K562 (cell line): ENCODE measurements around the gene FITM1. TPM values are rescaled to one million over a fixed set of nuclear protein-coding genes. Genes with fewer than 3 reads are reported as not detected.

Source experiments
- ATAC-seq: fragments of 200-7000 bp; cut with Tn5 transposase; 3 replicates; pipeline ENCODE4 v1.9.1; 2020; ENCODE audit warnings: moderate library complexity
- BruUV-seq: library from RNA; stranded (reverse); fragments of 400-500 nt; replicated peaks from 2 replicates; lab custom pipeline; 2021; lab: Mats Ljungman, UMichigan
- CTCF ChIA-PET: fragments of 300-600 bp; formaldehyde crosslinking; extraction: SDS; loops from one replicate; lab custom pipeline; 2021; ENCODE audit warnings: low intra/inter-chr PET ratio; lab: Yijun Ruan, JAX
- POLR2A ChIA-PET: fragments of 300-600, 350-650 bp; sonication (Branson Sonifier 250); formaldehyde crosslinking; extraction: SDS; loops from one replicate; lab custom pipeline; 2021; ENCODE audit warnings: antibody characterized with exemption, inconsistent platforms; lab: Yijun Ruan, JAX
- DNase-seq, 4 experiments: peaks; one replicate each; pipeline versions ENCODE4 v3.0.0 to v3.0.0-alpha.2; 2011 to 2018; ENCODE audit warnings: low spot score in 3 of 4, mixed read lengths in 3 of 4; ENCODE audit errors: extremely low read depth in 1 of 4
- FAIRE-seq: peaks from 2 replicates; lab custom pipeline; 2011; peaks lifted over from hg19 to GRCh38; lab: Jason Lieb, UNC
- H2AFZ ChIP-seq: 2 replicates; pipeline ENCODE4 v1.6.0; 2011; ENCODE audit warnings: low read depth, low read length, control low read depth, inconsistent platforms
- H3K27ac ChIP-seq: fragments of 200-600 bp; 3 replicates; pipeline ENCODE4 v1.8.0; 2011; ENCODE audit warnings: low read depth, mild to moderate bottlenecking, control low read depth, inconsistent platforms, low read length, moderate library complexity, mixed read lengths; ENCODE audit errors: extremely low read depth
- H3K27me3 ChIP-seq, 2 experiments: fragments of 300-600 bp in 1 of 2; 2 replicates in 1 of 2; 3 replicates in 1 of 2; pipeline versions ENCODE4 v1.6.0 to v1.8.0; 2011; ENCODE audit warnings: inconsistent platforms in 2 of 2, low read length in 2 of 2, mild to moderate bottlenecking in 1 of 2, mixed read lengths in 1 of 2, moderate library complexity in 1 of 2; ENCODE audit not compliant: control insufficient read depth in 2 of 2, insufficient read depth in 2 of 2
- H3K36me3 ChIP-seq: fragments of 300-600 bp; 3 replicates; pipeline ENCODE4 v1.8.0; 2011; ENCODE audit warnings: mild to moderate bottlenecking, low read length, inconsistent platforms; ENCODE audit not compliant: control insufficient read depth, insufficient read depth
- H3K4me1 ChIP-seq, 2 experiments: fragments of 200-600 bp in 1 of 2; replicated peaks in 1 of 2; 2 replicates in 1 of 2; 3 replicates in 1 of 2; pipeline versions ENCODE4 v1.5.1 to v1.8.0; 2011; ENCODE audit warnings: inconsistent platforms in 2 of 2, low read length in 2 of 2, mild to moderate bottlenecking in 1 of 2, mixed read lengths in 1 of 2, moderate library complexity in 1 of 2; ENCODE audit not compliant: control insufficient read depth in 2 of 2, insufficient read depth in 2 of 2
- H3K4me2 ChIP-seq: 2 replicates; pipeline ENCODE4 v1.6.1; 2011; ENCODE audit warnings: low read length, control low read depth, inconsistent platforms, mixed read lengths; ENCODE audit not compliant: insufficient read depth
- H3K4me3 ChIP-seq: fragments of 200-600 bp; sonication (generic), shearing (Covaris generic); 2 replicates; pipeline ENCODE4 v1.5.1; 2016; ENCODE audit warnings: control low read depth, inconsistent platforms
- H3K79me2 ChIP-seq: fragments of 200-600 bp; 3 replicates; pipeline ENCODE4 v1.8.0; 2011; ENCODE audit warnings: low read length, inconsistent platforms; ENCODE audit not compliant: control insufficient read depth, insufficient read depth
- H3K9ac ChIP-seq, 2 experiments: 2 replicates each; pipeline versions ENCODE4 v1.6.0 to v1.6.1; 2011; ENCODE audit warnings: low read depth in 2 of 2, low read length in 2 of 2, control low read depth in 1 of 2, inconsistent platforms in 1 of 2, mild to moderate bottlenecking in 1 of 2, mixed read lengths in 1 of 2; ENCODE audit not compliant: insufficient read depth in 1 of 2
- H3K9me1 ChIP-seq: one replicate; pipeline ENCODE4 v1.6.0; 2011; ENCODE audit warnings: inconsistent platforms, mild to moderate bottlenecking, low read length, moderate library complexity; ENCODE audit not compliant: control insufficient read depth, insufficient read depth
- H3K9me3 ChIP-seq: replicated peaks from 2 replicates; pipeline ENCODE4 v1.5.1; 2011; ENCODE audit warnings: low read depth, low read length, inconsistent platforms; ENCODE audit not compliant: control insufficient read depth, insufficient read depth
- H4K20me1 ChIP-seq: replicated peaks from 2 replicates; pipeline ENCODE4 v1.6.1; 2011; ENCODE audit warnings: low read length, inconsistent platforms, mixed read lengths; ENCODE audit not compliant: control insufficient read depth, insufficient read depth
- CCNT2 ChIP-seq: IDR thresholded peaks from 2 replicates; pipeline ENCODE4 v1.6.1; 2011; ENCODE audit warnings: borderline replicate concordance, low read depth, mild to moderate bottlenecking, moderate library complexity, mixed read lengths, low read length; ENCODE audit not compliant: insufficient read length; ENCODE audit errors: extremely low read depth
- GABPB2 ChIP-seq: fragments of 250-450 bp; sonication (Bioruptor Pico); conservative IDR thresholded peaks from 2 replicates; pipeline ENCODE4 v1.5.1; 2021; ENCODE audit warnings: mild to moderate bottlenecking
- HDAC1 ChIP-seq, 2 experiments: fragments of 450-650 bp; IDR thresholded peaks; 2 replicates each; pipeline ENCODE4 v1.6.1; 2016 to 2017; ENCODE audit warnings: inconsistent platforms in 1 of 2, mild to moderate bottlenecking in 1 of 2, moderate library complexity in 1 of 2
- JUNB ChIP-seq: fragments of 450-650 bp; formaldehyde crosslinking; conservative IDR thresholded peaks from 2 replicates; pipeline ENCODE4 v1.4.0; 2020; ENCODE audit warnings: mild to moderate bottlenecking
- MCM2 ChIP-seq: fragments of 450-650 bp; IDR thresholded peaks from 2 replicates; pipeline ENCODE4 v1.6.1; 2017; ENCODE audit warnings: low read depth, mild to moderate bottlenecking
- POLR2G ChIP-seq: fragments of 200-400 bp; formaldehyde crosslinking; IDR thresholded peaks from 2 replicates; pipeline ENCODE4 v1.6.1; 2017; ENCODE audit warnings: low read depth, mild to moderate bottlenecking, antibody characterized with exemption, low read length, moderate library complexity
- RCOR1 ChIP-seq, 2 experiments: IDR thresholded peaks; 2 replicates each; pipeline ENCODE4 v1.6.1; 2012; ENCODE audit warnings: low read depth in 2 of 2, low read length in 2 of 2, borderline replicate concordance in 1 of 2, improper control_type of control experiment in 1 of 2
- STAT5B ChIP-seq: fragments of 250-450 bp; sonication (Bioruptor Pico); IDR thresholded peaks from 2 replicates; pipeline ENCODE4 v1.8.0; 2021; ENCODE audit warnings: mild to moderate bottlenecking, inconsistent platforms
- WGBS: fragments of 100-300 bp; shearing (Covaris generic); methylation state at CpG from one replicate; pipeline ENCODE4 v1.1.6; 2016; ENCODE audit warnings: low coverage, mixed read lengths; ENCODE audit not compliant: insufficient coverage; ENCODE audit errors: missing lambda C conversion rate; 5-methylcytosine and 5-hydroxymethylcytosine counted together
- in situ Hi-C: fragments of 300-500 bp; cut with MboI; formaldehyde crosslinking; loops from 4 replicates; pipeline ENCODE4 v1.15.0; 2018; ENCODE audit warnings: inconsistent platforms, mixed read lengths
- intact Hi-C: fragments of 100-400 bp; cut with micrococcal nuclease; formaldehyde crosslinking; loops from 2 replicates; pipeline ENCODE4 v1.14.2; 2022
- polyA plus RNA-seq, 8 experiments: library from polyadenylated mRNA; depleted of rRNA in 4 of 8; stranded (reverse) in 5 of 8; unstranded in 3 of 8; fragments of >200 nt; fragmentation: Nextera tagmentation in 2 of 8; fragmentation: Illumina TruSeq in 1 of 8; extraction: Ambion mirVana in 2 of 8; extraction: Trizol in 1 of 8; gene quantifications; 2 replicates each; pipeline versions ENCODE4 v1.2.1 to v1.2.3, GENCODE V29; 2011 to 2014; ENCODE audit warnings: inconsistent platforms in 1 of 8, missing spikeins in 1 of 8
- total RNA-seq, 7 experiments: library from RNA; depleted of rRNA in 6 of 7; stranded (reverse); fragments of >200 nt in 6 of 7; fragmentation: Illumina TruSeq in 2 of 7; extraction: Trizol in 2 of 7; gene quantifications; 2 replicates each; pipeline versions ENCODE4 v1.2.1 to v1.2.3, GENCODE V29; 2011 to 2021; ENCODE audit warnings: low replicate concordance in 1 of 7
- TF ChIP-seq, protein P1 (sequence below): fragments of 250-450 bp; sonication (Bioruptor Pico); IDR thresholded peaks from 2 replicates; pipeline ENCODE4 v1.5.0; 2020; ENCODE audit warnings: mild to moderate bottlenecking

Gene FITM1
- total and polyA plus RNA-seq, 9 of the 15 experiments (the other 6 are each of a cell fraction or from before 2014, with no cell fraction given) = 0.09 to 0.20 TPM; not detected in 7

DNA sequence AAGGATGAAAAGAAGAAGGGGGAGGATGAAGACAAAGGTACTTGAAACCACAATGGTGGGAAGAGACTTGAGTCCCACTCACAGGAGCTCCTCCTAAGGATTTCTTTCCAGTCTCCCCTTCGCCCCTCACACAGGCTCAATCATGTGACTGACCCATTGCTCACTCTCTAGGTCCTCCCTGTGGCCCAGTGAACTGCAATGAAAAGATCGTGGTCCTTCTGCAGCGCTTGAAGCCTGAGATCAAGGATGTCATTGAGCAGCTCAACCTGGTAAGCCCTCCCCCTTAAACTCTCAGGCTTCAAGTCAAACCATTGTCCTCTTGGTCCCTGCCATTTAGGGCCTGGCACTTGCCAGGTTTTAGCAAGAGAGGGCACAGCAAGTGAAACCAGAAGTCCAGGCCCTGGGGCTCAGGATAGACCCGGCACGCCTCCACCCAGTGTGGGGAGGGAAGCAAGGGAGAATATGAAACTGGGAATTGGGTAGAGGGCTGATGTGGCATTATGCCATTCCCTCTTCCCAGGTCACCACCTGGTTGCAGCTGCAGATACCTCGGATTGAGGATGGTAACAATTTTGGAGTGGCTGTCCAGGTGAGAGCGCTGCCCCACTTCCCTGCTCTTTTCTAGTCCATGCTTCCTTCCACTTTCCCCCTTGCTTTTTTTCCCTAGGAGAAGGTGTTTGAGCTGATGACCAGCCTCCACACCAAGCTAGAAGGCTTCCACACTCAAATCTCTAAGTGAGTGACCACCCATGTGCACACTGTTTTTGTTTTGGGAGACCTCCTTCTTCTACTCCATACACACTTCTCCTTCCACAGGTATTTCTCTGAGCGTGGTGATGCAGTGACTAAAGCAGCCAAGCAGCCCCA, 7.3 kb downstream of the FITM1 start:
- H3K27ac ChIP-seq = no peak overlapping the region
- FAIRE-seq (no peak), DNase-seq (no peak), ATAC-seq (no peak)
- H3K79me2 ChIP-seq = peaks cover 20% of the 10 kb centered on the region
- 72% methylated on average over 5 of the region's 8 CpGs for WGBS
- no peak for TF ChIP-seq HDAC1 (IDR thresholded peaks at IDR 0.05)
- no peak for TF ChIP-seq POLR2G
- no peak for TF ChIP-seq MCM2
- no peak for TF ChIP-seq GABPB2 (CRISPR knock-in tag)
- TF ChIP-seq RCOR1 (IDR thresholded peaks at IDR 0.05; ENCODE audit: borderline replicate concordance in 1 of 2, low read depth in 2 of 2, low read length in 2 of 2) = no peak
- TF ChIP-seq, protein P1, sequence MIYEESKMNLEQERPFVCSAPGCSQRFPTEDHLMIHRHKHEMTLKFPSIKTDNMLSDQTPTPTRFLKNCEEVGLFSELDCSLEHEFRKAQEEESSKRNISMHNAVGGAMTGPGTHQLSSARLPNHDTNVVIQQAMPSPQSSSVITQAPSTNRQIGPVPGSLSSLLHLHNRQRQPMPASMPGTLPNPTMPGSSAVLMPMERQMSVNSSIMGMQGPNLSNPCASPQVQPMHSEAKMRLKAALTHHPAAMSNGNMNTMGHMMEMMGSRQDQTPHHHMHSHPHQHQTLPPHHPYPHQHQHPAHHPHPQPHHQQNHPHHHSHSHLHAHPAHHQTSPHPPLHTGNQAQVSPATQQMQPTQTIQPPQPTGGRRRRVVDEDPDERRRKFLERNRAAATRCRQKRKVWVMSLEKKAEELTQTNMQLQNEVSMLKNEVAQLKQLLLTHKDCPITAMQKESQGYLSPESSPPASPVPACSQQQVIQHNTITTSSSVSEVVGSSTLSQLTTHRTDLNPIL (CRISPR knock-in tag) = no peak
- no peak for TF ChIP-seq STAT5B
- TF ChIP-seq CCNT2 = no peak
- TF ChIP-seq JUNB = no peak
- 0 out of 4 replicates have a peak overlapping the region, but pooled peaks of 1 of the 2 experiments have one; percentile 42 for H3K9ac ChIP-seq
- ChIA-PET CTCF (no interaction called here), POLR2A (interaction anchor here (0.9 to 1.8 kb wide), 4 partner anchors 9 to 44 kb away, joined by 4 read pairs; partner anchors contain the start of genes DCAF11, NRL, PCK2 and PSME2)
- no peak overlapping the region for H3K4me2 ChIP-seq
- H3K27me3 ChIP-seq = no peaks in the 10 kb centered on the region
- H3K4me1 ChIP-seq = peaks cover 13 to 36% of the 10 kb centered on the region in 2 experiments; a peak in 4 of 5 replicates
- no peaks in the 10 kb centered on the region for H3K9me1 ChIP-seq
- H2AFZ ChIP-seq = no peak overlapping the region
- TSS peak; percentile 67 for BruUV-seq
- H3K4me3 ChIP-seq = no peak overlapping the region
- H3K36me3 ChIP-seq = peaks cover 26% of the 10 kb centered on the region
- H4K20me1 ChIP-seq = no peaks in the 10 kb centered on the region; the same call in 1 of the 2 replicates
- intact Hi-C loops (no loop called here), in situ Hi-C loops (no loop called here)
- no peaks in the 10 kb centered on the region for H3K9me3 ChIP-seq
